ENCODE results near the gene TSPAN3.

The TSPAN3 gene

DNA sequence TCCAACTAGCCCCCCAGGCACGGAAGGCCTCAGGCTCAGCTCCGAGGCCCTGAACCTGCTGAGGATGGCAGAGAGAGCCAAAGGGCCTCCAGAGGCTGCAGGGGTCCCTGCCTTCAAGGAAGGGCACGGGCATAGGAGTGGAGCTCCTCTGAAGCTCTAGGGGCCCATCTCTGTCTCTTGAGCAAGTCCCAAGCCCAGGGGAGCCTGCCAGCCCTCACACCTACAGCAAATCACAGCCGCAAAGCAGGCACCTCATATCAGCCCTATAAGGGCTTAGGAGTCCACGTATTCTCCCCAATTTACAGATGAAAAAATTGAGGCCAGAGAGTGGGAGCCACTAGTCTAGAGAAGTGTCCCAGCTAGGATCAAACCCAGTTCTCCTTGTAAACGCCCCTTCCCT, 61.7 kb downstream of the TSPAN3 start:
- TF ChIP-seq SPI1 (IDR thresholded peaks at IDR 0.05; ENCODE audit: borderline replicate concordance, low read depth) (no peak), GABPA (IDR thresholded peaks at IDR 0.05; ENCODE audit: low read depth) (no peak), POLR2AphosphoS5 (IDR thresholded peaks at IDR 0.05; ENCODE audit: low read depth) (no peak)
- TF ChIP-seq, protein P1, sequence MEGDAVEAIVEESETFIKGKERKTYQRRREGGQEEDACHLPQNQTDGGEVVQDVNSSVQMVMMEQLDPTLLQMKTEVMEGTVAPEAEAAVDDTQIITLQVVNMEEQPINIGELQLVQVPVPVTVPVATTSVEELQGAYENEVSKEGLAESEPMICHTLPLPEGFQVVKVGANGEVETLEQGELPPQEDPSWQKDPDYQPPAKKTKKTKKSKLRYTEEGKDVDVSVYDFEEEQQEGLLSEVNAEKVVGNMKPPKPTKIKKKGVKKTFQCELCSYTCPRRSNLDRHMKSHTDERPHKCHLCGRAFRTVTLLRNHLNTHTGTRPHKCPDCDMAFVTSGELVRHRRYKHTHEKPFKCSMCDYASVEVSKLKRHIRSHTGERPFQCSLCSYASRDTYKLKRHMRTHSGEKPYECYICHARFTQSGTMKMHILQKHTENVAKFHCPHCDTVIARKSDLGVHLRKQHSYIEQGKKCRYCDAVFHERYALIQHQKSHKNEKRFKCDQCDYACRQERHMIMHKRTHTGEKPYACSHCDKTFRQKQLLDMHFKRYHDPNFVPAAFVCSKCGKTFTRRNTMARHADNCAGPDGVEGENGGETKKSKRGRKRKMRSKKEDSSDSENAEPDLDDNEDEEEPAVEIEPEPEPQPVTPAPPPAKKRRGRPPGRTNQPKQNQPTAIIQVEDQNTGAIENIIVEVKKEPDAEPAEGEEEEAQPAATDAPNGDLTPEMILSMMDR (IDR thresholded peaks at IDR 0.05; ENCODE audit: insufficient read depth, low read length): no peak
- TF ChIP-seq, protein P2, sequence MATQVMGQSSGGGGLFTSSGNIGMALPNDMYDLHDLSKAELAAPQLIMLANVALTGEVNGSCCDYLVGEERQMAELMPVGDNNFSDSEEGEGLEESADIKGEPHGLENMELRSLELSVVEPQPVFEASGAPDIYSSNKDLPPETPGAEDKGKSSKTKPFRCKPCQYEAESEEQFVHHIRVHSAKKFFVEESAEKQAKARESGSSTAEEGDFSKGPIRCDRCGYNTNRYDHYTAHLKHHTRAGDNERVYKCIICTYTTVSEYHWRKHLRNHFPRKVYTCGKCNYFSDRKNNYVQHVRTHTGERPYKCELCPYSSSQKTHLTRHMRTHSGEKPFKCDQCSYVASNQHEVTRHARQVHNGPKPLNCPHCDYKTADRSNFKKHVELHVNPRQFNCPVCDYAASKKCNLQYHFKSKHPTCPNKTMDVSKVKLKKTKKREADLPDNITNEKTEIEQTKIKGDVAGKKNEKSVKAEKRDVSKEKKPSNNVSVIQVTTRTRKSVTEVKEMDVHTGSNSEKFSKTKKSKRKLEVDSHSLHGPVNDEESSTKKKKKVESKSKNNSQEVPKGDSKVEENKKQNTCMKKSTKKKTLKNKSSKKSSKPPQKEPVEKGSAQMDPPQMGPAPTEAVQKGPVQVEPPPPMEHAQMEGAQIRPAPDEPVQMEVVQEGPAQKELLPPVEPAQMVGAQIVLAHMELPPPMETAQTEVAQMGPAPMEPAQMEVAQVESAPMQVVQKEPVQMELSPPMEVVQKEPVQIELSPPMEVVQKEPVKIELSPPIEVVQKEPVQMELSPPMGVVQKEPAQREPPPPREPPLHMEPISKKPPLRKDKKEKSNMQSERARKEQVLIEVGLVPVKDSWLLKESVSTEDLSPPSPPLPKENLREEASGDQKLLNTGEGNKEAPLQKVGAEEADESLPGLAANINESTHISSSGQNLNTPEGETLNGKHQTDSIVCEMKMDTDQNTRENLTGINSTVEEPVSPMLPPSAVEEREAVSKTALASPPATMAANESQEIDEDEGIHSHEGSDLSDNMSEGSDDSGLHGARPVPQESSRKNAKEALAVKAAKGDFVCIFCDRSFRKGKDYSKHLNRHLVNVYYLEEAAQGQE (IDR thresholded peaks at IDR 0.05; ENCODE audit: insufficient replicate concordance, low read depth): no peak
- no peak for DNase-seq (ENCODE audit: low read depth in 1 of 2, low spot score in 1 of 2)
- Histone ChIP-seq H3K27me3 (ENCODE audit: insufficient read depth, poor library complexity, severe bottlenecking) (no peaks in the 10 kb centered on the region), H3K27ac (replicated peaks) (no peak overlapping the region), H3K4me3 (replicated peaks; ENCODE audit: insufficient read depth, low read length) (no peak overlapping the region)

DNA sequence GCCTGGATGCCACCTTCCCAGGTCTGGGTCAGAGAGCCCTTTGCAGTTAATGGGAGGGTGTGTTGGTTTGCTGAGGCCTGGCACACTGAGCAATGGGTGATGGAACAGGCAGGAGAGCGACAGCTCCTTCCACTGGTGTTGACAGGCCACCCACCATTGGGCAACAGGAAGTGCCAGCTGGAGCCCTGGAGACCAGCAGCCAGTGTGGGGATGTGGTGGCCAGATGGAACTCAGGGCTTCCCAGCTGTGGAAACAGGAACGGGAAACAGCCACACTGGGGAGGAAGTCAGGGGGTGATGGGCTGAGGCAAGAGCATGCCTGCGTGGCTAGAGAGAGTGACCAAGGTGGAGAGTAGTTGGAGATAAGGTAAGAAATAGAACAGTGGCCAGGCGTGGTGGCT, 66.7 kb downstream of the TSPAN3 start:
- Histone ChIP-seq H3K27me3 (ENCODE audit: insufficient read depth, poor library complexity, severe bottlenecking) (no peaks in the 10 kb centered on the region), H3K27ac (replicated peaks) (peak overlapping the region; percentile 83), H3K4me3 (replicated peaks; ENCODE audit: insufficient read depth, low read length) (no peak overlapping the region)
- peak; percentile 96 to 99 for DNase-seq (ENCODE audit: low read depth in 1 of 2, low spot score in 1 of 2)
- TF ChIP-seq POLR2AphosphoS5 (IDR thresholded peaks at IDR 0.05; ENCODE audit: low read depth) (peak; percentile 100), SPI1 (IDR thresholded peaks at IDR 0.05; ENCODE audit: borderline replicate concordance, low read depth) (peak; percentile 98), GABPA (IDR thresholded peaks at IDR 0.05; ENCODE audit: low read depth) (peak; percentile 73)
- TF ChIP-seq, protein P2 (IDR thresholded peaks at IDR 0.05; ENCODE audit: insufficient replicate concordance, low read depth): no peak

DNA sequence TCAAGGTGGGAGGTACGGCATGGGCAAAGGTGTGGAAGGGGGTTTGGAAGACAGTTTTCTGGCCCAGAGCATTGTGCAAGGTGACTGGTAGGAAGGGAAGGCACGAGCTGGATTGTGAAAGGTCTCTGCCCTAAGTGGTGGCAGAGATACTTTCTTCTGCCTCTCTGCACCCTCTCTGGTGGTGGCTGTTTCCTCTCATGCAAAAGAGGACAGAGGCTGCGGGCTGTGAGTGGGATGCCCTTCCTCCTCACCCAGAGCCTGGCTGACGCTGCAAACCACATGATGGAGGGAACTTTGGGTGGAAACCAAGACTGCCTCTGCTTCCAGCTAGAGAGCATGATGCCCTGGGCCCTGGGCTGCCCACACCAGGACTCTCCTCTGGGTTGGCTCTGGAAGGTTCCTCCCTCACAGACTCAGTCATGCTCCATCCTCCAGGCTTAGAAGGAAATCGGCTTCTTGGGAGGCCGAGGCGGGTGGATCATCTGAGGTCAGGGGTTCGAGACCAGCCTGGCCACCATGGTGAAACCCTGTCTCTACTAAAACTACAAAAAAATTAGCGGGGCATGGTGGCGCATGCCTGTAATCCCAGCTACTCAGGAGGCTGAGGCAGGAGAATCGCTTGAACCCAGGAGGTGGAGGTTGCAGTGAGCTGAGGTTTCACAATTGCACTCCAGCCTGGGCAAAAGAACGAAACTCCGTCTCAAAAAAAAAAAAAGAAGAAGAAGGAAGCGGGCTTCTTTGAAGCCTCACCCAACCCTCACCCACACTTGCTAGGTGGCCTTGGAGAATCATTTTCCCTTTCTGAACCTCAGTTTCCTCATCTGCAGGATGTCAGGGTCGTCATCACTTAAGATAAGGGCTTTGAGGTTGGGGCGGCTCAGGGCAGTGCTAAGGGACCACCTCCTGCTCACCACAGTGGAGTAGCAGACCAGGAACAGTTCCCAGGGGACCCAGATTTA, 67.7 kb downstream of the TSPAN3 start:
- TF ChIP-seq POLR2AphosphoS5 (IDR thresholded peaks at IDR 0.05; ENCODE audit: low read depth): peak; percentile 91
- TF ChIP-seq SPI1 (IDR thresholded peaks at IDR 0.05; ENCODE audit: borderline replicate concordance, low read depth): peak; percentile 46; the same call in 1 of the 2 replicates
- TF ChIP-seq, protein P1 (IDR thresholded peaks at IDR 0.05; ENCODE audit: insufficient read depth, low read length): no peak
- Histone ChIP-seq H3K27me3 (ENCODE audit: insufficient read depth, poor library complexity, severe bottlenecking) (no peaks in the 10 kb centered on the region), H3K27ac (replicated peaks) (peak overlapping the region; percentile 83), H3K4me3 (replicated peaks; ENCODE audit: insufficient read depth, low read length) (no peak overlapping the region)
- peak; percentile 78 to 98 for DNase-seq (ENCODE audit: low read depth in 1 of 2, low spot score in 1 of 2)

DNA sequence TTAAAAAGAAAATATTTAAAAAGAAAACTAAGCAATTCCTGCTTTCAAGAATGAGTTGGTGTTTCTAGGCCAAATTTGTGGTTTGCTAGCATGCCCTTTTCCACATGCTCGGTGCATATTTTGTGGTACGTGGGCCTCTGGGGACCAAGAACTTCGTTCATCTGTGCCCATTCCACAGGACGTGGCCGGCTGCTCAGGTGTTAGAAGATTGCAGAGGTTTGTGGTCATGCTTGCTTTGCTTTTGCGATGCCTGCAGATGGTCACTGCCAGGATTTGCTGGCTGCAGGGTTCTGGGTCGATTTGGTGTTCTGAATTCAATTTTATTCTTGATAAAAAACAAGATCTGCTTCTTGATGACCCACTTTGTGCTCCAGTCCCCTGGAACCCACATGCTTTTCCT, 68.5 kb downstream of the TSPAN3 start:
- peak in 1 of 2 experiments; percentile 51 for DNase-seq (ENCODE audit: low read depth in 1 of 2, low spot score in 1 of 2)
- peak overlapping the region; percentile 83 for H3K27ac ChIP-seq (replicated peaks)
- TF ChIP-seq POLR2AphosphoS5 (IDR thresholded peaks at IDR 0.05; ENCODE audit: low read depth) (no peak), SPI1 (IDR thresholded peaks at IDR 0.05; ENCODE audit: borderline replicate concordance, low read depth) (no peak)
- H3K27me3 ChIP-seq (ENCODE audit: insufficient read depth, poor library complexity, severe bottlenecking): no peaks in the 10 kb centered on the region
- no peak overlapping the region for H3K4me3 ChIP-seq (replicated peaks; ENCODE audit: insufficient read depth, low read length)
